A549 (cell line): ENCODE data around the gene PPP4R3A. TPM values are rescaled to one million over a fixed set of nuclear protein-coding genes. Genes with fewer than 3 reads are reported as not detected.
"Not testable (repeated sequence)": the region's sequence is repeated elsewhere in the genome, so short reads cannot be mapped to it uniquely, and the experiment has no call there.

Experiments used
- ATAC-seq, 2 experiments: fragments of 200-7000 bp in 1 of 2; fragments of >200 bp in 1 of 2; cut with Nextera tagmentation in 1 of 2; cut with Tn5 transposase in 1 of 2; 3 replicates each; pipeline versions ENCODE4 v1.8.0 to v1.9.1; 2018 to 2020; ENCODE audit warnings: mild to moderate bottlenecking in 1 of 2, moderate library complexity in 1 of 2
- CTCF ChIA-PET: fragments of 300-600 bp; sonication (Branson Sonifier 250); formaldehyde crosslinking; extraction: SDS; loops from one replicate; lab custom pipeline; 2021; ENCODE audit warnings: antibody characterized with exemption, inconsistent platforms; lab: Yijun Ruan, JAX
- POLR2A ChIA-PET: fragments of 350-600 bp; formaldehyde crosslinking; extraction: SDS; loops from one replicate; lab custom pipeline; 2021; ENCODE audit warnings: antibody characterized with exemption, inconsistent platforms; lab: Yijun Ruan, JAX
- DNase-seq, 2 experiments: peaks; one replicate each; pipeline versions ENCODE4 v3.0.0 to v3.0.0-alpha.2; 2011 to 2016; ENCODE audit warnings: low read depth in 1 of 2, low spot score in 1 of 2
- FAIRE-seq: peaks from 2 replicates; lab custom pipeline; 2011; peaks lifted over from hg19 to GRCh38; lab: Jason Lieb, UNC
- H3K27ac ChIP-seq, 2 experiments: fragments of >200 bp; sonication (Bioruptor Twin); formaldehyde crosslinking; 3 replicates each; pipeline ENCODE4 v1.5.1; 2016 to 2017
- H3K4me1 ChIP-seq: fragments of >200 bp; sonication (Bioruptor Twin); formaldehyde crosslinking; 3 replicates; pipeline ENCODE4 v1.6.1; 2016
- H3K4me2 ChIP-seq: fragments of >200 bp; sonication (Bioruptor Twin); formaldehyde crosslinking; 3 replicates; pipeline ENCODE4 v1.6.1; 2016
- H3K4me3 ChIP-seq: fragments of >200 bp; sonication (Bioruptor Twin); formaldehyde crosslinking; 3 replicates; pipeline ENCODE4 v1.5.1; 2016
- H3K9me3 ChIP-seq: fragments of >200 bp; sonication (Bioruptor Twin); formaldehyde crosslinking; 3 replicates; pipeline ENCODE4 v1.6.1; 2016
- BCL3 ChIP-seq: fragments of >200 bp; sonication (Bioruptor Twin); formaldehyde crosslinking; IDR thresholded peaks from 3 replicates; pipeline ENCODE4 v1.6.1; 2016
- CTCF ChIP-seq: fragments of >200 bp; sonication (Bioruptor Twin); formaldehyde crosslinking; IDR thresholded peaks from 3 replicates; pipeline ENCODE4 v1.5.1; 2016
- E2F6 ChIP-seq: IDR thresholded peaks from 2 replicates; pipeline ENCODE4 v1.6.1; 2012; ENCODE audit warnings: low read depth, borderline replicate concordance
- ELK1 ChIP-seq: fragments of 150-350 bp; IDR thresholded peaks from 2 replicates; pipeline ENCODE4 v1.6.1; 2014; ENCODE audit warnings: low read depth, mild to moderate bottlenecking, low read length
- EP300 ChIP-seq, 2 experiments: fragments of >200 bp; sonication (Bioruptor Twin); formaldehyde crosslinking; IDR thresholded peaks; 2 replicates in 1 of 2; 3 replicates in 1 of 2; pipeline ENCODE4 v1.6.1; 2016 to 2017
- HOXA7 ChIP-seq: fragments of 250-450 bp; sonication (Bioruptor Pico); IDR thresholded peaks from 2 replicates; pipeline ENCODE4 v1.5.0; 2020; ENCODE audit warnings: mild to moderate bottlenecking, moderate library complexity
- HOXB5 ChIP-seq: fragments of 250-450 bp; sonication (Bioruptor Pico); IDR thresholded peaks from 2 replicates; pipeline ENCODE4 v1.5.0; 2020; ENCODE audit warnings: mild to moderate bottlenecking, moderate library complexity
- POLR2A ChIP-seq: IDR thresholded peaks from 2 replicates; pipeline ENCODE4 v1.6.1; 2012; ENCODE audit warnings: mild to moderate bottlenecking, low read length
- ZC3H11A ChIP-seq: fragments of 450-650 bp; IDR thresholded peaks from 2 replicates; pipeline ENCODE4 v1.6.1; 2014; ENCODE audit warnings: antibody characterized with exemption, mild to moderate bottlenecking
- ZSCAN20 ChIP-seq: fragments of 250-450 bp; sonication (Bioruptor Pico); IDR thresholded peaks from 2 replicates; pipeline ENCODE4 v1.8.0; 2022; ENCODE audit warnings: mild to moderate bottlenecking, moderate library complexity
- WGBS: methylation state at CpG from one replicate; pipeline ENCODE4 v1.1.6; 2017; ENCODE audit errors: missing lambda C conversion rate; 5-methylcytosine and 5-hydroxymethylcytosine counted together
- polyA plus RNA-seq, 4 experiments: library from polyadenylated mRNA; depleted of rRNA in 3 of 4; stranded (reverse); fragments of >200 nt; fragmentation: RNase III in 1 of 4; extraction: RNeasy Plus Mini Kit Qiagen cat#74134 plus additional on column Dnase treatment in 1 of 4; gene quantifications; 2 replicates in 3 of 4; 3 replicates in 1 of 4; pipeline ENCODE4 v1.2.3, GENCODE V29; 2011 to 2017
- small RNA-seq, 6 experiments: library from RNA; depleted of rRNA; stranded (forward); fragments of <200 nt; gene quantifications; one replicate each; pipeline ENCODE3, GENCODE V24; 2012

Gene PPP4R3A
- polyA plus RNA-seq, 2 of the 4 experiments (the other 2 are of a cell fraction), result 69.5 to 83.6 TPM

DNA sequence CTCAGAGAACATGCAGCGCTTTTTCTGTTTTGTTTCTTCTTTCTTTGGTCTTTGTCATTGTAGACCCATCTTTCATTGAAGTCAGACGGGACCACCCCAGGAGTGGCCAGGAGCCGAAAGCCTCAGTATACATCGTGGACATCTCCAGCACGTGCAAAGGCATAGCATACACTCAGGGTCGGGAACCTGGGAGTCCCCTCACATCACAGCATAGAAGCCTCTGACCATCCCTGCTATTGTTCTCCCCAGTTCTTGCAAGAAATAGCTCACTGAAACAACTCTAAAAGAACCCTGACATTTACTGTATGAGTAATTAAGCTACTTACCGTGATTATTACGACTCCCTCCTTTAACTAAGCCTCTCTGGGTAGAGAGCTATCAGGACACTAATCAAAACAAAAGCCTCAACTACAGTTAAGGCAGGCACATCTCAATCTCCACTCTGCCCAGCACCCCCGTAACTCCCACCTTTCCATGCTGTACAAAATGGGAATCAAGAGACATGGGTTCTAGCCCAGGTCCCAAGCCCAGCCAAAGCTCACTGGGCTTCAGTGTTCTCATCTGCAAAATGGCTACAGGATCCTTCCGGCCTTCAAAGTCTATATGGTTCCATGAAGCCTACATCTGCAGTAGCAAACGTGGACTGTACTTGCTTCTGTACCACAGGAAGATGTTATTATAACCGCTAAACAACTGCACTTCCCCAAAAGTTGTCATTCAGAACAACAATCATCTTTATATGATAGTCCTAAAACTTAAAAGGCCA, 99.2 kb downstream of the PPP4R3A start (continued):
- no peak for TF ChIP-seq ELK1
- no peak for TF ChIP-seq ZSCAN20 (CRISPR knock-in tag)
- no peak for TF ChIP-seq CTCF
- TF ChIP-seq, all 56 proteins: peak for 0

GRCh38 chr14:91409928-91410718, 100.0 kb downstream of the PPP4R3A start:
- H3K9me3 ChIP-seq, result no peaks in the 10 kb centered on the region
- no peak overlapping the region for H3K27ac ChIP-seq
- WGBS, result 75% methylated on average over 8 of the region's 8 CpGs
- no peak overlapping the region for H3K4me2 ChIP-seq
- POLR2A ChIA-PET, result no interaction called here
- no peak overlapping the region for H3K4me3 ChIP-seq
- FAIRE-seq, result no peak
- no peak for TF ChIP-seq EP300 (IDR thresholded peaks at IDR 0.05)
- TF ChIP-seq BCL3, result no peak
- TF ChIP-seq E2F6, result no peak
- no peak for TF ChIP-seq HOXB5 (CRISPR knock-in tag)
- no peak for TF ChIP-seq HOXA7 (CRISPR knock-in tag)
- no peak for TF ChIP-seq ZC3H11A
- no peak for TF ChIP-seq POLR2A
- TF ChIP-seq, all 56 proteins: peak for 0
- CTCF ChIA-PET, result interaction anchor here (1.1 to 2.1 kb wide), 2 partner anchors 12 to 87 kb away, joined by 5 to 6 read pairs; no protein-coding TSS in a partner anchor
- H3K4me1 ChIP-seq, result no peaks in the 10 kb centered on the region
- ATAC-seq (no peak), DNase-seq (no peak)

DNA sequence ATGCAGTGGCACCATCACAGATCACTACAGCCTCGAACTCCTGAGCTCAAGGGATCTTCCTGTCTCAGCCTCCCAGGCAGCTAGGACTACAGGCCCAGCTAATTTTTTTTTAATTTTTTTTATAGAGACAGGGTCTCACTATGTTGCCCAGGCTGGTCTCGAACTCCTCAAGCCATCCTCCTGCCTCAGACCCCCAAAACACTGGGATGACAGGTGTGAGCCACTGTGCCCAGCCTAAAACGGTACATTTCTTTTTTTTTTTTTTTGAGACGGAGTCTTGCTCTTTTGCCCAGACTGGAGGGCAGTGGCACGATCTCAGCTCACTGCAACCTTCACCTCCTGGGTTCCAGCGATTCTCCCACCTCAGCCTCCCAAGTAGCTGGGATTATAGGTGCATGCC, 100.9 kb downstream of the PPP4R3A start:
- H3K27ac ChIP-seq, POLR2A ChIA-PET, DNase-seq, H3K9me3 ChIP-seq, H3K4me3 ChIP-seq, ATAC-seq, FAIRE-seq, H3K4me1 ChIP-seq, H3K4me2 ChIP-seq: not testable (repeated sequence)
- WGBS, result 81% methylated on average over 6 of the region's 6 CpGs
- CTCF ChIA-PET, result interaction anchor here (0.8 to 1.1 kb wide), 4 partner anchors 9 to 12 kb away, joined by 4 to 5 read pairs (median 4); no protein-coding TSS in a partner anchor

Small RNAs within 50 kb of the gene (small RNA-seq; reads per million reads assigned to genes)
- 0 reads per million in 6 experiments for gene AL133373.1

Other genes with a start within 250 kb of the PPP4R3A start
- gene CCDC88C, start 92.5 kb downstream of the PPP4R3A start, polyA plus RNA-seq (2011; rRNA removed), result 3.7 and 3.9 TPM in 2 replicates
- 2.9 to 3.6 TPM (median 3.6 TPM) in 3 replicates for gene CCDC88C, start 92.5 kb downstream of the PPP4R3A start, polyA plus RNA-seq (2017; fragmentation: RNase III; extraction: RNeasy Plus Mini Kit Qiagen cat#74134 plus additional on column Dnase treatment)
- 0.05 and 0.09 TPM in 2 replicates for gene CATSPERB, start 221.8 kb upstream of the PPP4R3A start, polyA plus RNA-seq (2011; rRNA removed)
- gene CATSPERB, start 221.8 kb upstream of the PPP4R3A start, polyA plus RNA-seq (2017; fragmentation: RNase III; extraction: RNeasy Plus Mini Kit Qiagen cat#74134 plus additional on column Dnase treatment), result not detected in 3 replicates